ENCODE results near the gene ZNF622.

Gene ZNF622

GRCh38 chr5:16406023-16406422 is 59.6 kb downstream of the ZNF622 start:
- H3K36me3 Mint-ChIP-seq: no peaks in the 10 kb centered on the region
- H3K4me1 Mint-ChIP-seq: no peaks in the 10 kb centered on the region
- CTCF ChIA-PET: no interaction called here
- no peak overlapping the region for H3K4me3 Mint-ChIP-seq
- no peak overlapping the region for H3K27ac Mint-ChIP-seq
- no peaks in the 10 kb centered on the region for H3K9me3 Mint-ChIP-seq
- H3K27me3 Mint-ChIP-seq: no peaks in the 10 kb centered on the region
- no peak for DNase-seq

Data from activated naive CD4-positive, alpha-beta T cell treated with anti-CD3 and anti-CD28 coated beads, Interleukin-2, amount 10 ng/mL, durations not matched to agents 7 days and 5 days (primary cell).